Esophagus squamous epithelium (tissue), 4 donors: ENCODE data around the gene EXOC1.
"Not testable (repeated sequence)": the region's sequence is repeated elsewhere in the genome, so short reads cannot be mapped to it uniquely, and the experiment has no call there.

Experiments
- CTCF ChIP-seq, 6 experiments: fragments of 450-650 bp in 4 of 6; fragments of 200-600 bp in 2 of 6; sonication (generic) in 2 of 6; IDR thresholded peaks; one replicate each; pipeline ENCODE4 v1.5.1; 2016 to 2019; ENCODE audit warnings: antibody characterized with exemption in 6 of 6, mild to moderate bottlenecking in 4 of 6, moderate library complexity in 4 of 6
- POLR2A ChIP-seq, 4 donors: fragments of 450-650 bp; IDR thresholded peaks; one replicate each; pipeline ENCODE4 v1.6.1; 2017; ENCODE audit warnings: antibody characterized with exemption in 4 of 4, mild to moderate bottlenecking in 4 of 4, moderate library complexity in 3 of 4

GRCh38 chr4:55842312-55842711 lies 11.1 kb upstream of the EXOC1 start:
- not testable (repeated sequence) for TF ChIP-seq CTCF, POLR2A (IDR thresholded peaks at IDR 0.05)
